ENCODE results near the gene COG4. TPM values are rescaled to one million over a fixed set of nuclear protein-coding genes. Genes with fewer than 3 reads are reported as not detected.

COG4 gene
- total and polyA plus RNA-seq, 2 experiments from 2014 or later: 28.8 to 38.1 TPM

DNA sequence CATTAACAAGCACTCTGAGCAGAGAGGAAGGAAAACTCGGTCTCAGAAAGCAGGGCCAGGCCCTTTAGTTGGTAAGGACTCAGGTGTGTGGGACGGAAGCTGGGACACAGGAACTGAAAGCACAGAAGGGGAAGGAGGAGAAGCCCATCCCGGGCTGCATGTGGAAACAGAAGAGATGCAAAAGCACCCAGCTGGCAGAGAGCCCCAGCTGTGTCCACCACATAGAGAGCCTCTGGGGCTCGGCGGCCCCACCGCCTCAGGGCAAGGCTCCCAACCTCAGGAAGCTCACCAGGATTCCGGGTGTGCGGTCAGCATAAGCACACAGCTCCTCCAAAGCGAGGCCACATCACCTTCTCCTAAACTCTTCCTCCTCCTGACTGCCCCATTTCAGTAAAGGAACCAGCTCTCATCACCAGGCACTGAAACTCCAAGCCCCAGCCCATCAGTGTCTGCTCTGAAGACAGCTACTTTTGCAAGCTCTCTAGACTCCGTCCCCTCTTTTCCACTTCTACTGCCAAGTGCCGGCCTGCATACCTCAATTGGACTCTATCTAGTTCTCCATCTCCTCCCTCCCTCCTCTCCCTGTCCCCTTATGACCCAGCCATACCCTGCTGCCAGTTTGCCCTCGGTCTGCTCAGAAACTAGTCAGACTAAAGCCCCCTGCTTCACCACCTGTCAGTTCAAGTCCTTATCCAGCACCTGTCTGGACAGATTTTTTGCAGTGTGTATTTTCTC is 90.5 kb downstream of the COG4 start (continued):
- TF ChIP-seq, protein P1, sequence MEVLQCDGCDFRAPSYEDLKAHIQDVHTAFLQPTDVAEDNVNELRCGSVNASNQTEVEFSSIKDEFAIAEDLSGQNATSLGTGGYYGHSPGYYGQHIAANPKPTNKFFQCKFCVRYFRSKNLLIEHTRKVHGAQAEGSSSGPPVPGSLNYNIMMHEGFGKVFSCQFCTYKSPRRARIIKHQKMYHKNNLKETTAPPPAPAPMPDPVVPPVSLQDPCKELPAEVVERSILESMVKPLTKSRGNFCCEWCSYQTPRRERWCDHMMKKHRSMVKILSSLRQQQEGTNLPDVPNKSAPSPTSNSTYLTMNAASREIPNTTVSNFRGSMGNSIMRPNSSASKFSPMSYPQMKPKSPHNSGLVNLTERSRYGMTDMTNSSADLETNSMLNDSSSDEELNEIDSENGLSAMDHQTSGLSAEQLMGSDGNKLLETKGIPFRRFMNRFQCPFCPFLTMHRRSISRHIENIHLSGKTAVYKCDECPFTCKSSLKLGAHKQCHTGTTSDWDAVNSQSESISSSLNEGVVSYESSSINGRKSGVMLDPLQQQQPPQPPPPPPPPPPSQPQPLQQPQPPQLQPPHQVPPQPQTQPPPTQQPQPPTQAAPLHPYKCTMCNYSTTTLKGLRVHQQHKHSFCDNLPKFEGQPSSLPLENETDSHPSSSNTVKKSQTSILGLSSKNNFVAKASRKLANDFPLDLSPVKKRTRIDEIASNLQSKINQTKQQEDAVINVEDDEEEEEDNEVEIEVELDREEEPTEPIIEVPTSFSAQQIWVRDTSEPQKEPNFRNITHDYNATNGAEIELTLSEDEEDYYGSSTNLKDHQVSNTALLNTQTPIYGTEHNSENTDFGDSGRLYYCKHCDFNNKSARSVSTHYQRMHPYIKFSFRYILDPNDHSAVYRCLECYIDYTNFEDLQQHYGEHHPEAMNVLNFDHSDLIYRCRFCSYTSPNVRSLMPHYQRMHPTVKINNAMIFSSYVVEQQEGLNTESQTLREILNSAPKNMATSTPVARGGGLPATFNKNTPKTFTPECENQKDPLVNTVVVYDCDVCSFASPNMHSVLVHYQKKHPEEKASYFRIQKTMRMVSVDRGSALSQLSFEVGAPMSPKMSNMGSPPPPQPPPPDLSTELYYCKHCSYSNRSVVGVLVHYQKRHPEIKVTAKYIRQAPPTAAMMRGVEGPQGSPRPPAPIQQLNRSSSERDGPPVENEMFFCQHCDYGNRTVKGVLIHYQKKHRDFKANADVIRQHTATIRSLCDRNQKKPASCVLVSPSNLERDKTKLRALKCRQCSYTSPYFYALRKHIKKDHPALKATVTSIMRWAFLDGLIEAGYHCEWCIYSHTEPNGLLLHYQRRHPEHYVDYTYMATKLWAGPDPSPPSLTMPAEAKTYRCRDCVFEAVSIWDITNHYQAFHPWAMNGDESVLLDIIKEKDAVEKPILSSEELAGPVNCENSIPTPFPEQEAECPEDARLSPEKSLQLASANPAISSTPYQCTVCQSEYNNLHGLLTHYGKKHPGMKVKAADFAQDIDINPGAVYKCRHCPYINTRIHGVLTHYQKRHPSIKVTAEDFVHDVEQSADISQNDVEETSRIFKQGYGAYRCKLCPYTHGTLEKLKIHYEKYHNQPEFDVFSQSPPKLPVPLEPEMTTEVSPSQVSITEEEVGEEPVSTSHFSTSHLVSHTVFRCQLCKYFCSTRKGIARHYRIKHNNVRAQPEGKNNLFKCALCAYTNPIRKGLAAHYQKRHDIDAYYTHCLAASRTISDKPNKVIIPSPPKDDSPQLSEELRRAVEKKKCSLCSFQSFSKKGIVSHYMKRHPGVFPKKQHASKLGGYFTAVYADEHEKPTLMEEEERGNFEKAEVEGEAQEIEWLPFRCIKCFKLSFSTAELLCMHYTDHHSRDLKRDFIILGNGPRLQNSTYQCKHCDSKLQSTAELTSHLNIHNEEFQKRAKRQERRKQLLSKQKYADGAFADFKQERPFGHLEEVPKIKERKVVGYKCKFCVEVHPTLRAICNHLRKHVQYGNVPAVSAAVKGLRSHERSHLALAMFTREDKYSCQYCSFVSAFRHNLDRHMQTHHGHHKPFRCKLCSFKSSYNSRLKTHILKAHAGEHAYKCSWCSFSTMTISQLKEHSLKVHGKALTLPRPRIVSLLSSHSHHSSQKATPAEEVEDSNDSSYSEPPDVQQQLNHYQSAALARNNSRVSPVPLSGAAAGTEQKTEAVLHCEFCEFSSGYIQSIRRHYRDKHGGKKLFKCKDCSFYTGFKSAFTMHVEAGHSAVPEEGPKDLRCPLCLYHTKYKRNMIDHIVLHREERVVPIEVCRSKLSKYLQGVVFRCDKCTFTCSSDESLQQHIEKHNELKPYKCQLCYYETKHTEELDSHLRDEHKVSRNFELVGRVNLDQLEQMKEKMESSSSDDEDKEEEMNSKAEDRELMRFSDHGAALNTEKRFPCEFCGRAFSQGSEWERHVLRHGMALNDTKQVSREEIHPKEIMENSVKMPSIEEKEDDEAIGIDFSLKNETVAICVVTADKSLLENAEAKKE (CRISPR knock-in tag; IDR thresholded peaks at IDR 0.05): no peak
- TF ChIP-seq, protein P2, sequence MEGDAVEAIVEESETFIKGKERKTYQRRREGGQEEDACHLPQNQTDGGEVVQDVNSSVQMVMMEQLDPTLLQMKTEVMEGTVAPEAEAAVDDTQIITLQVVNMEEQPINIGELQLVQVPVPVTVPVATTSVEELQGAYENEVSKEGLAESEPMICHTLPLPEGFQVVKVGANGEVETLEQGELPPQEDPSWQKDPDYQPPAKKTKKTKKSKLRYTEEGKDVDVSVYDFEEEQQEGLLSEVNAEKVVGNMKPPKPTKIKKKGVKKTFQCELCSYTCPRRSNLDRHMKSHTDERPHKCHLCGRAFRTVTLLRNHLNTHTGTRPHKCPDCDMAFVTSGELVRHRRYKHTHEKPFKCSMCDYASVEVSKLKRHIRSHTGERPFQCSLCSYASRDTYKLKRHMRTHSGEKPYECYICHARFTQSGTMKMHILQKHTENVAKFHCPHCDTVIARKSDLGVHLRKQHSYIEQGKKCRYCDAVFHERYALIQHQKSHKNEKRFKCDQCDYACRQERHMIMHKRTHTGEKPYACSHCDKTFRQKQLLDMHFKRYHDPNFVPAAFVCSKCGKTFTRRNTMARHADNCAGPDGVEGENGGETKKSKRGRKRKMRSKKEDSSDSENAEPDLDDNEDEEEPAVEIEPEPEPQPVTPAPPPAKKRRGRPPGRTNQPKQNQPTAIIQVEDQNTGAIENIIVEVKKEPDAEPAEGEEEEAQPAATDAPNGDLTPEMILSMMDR (conservative IDR thresholded peaks at IDR 0.05; ENCODE audit: low read depth in 2 of 2): no peak

DNA sequence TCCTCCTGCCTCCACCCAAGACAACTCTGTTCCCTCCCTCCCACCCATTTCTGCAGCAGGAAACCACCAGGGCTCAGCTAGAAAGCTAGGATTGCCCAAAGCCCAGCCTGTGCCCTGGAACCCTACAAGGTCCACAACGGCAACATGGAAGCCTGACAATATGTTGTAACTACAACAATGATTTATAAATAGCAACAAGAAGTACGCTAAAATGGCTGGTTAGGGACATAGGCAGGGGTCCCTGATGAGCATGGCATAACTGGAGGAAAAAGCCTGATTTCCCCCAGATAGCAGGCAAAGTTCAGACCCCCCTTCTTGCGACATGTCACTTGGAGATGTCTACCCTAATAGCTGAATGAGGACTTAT is 91.0 kb downstream of the COG4 start:
- H4K20me1 ChIP-seq (replicated peaks; ENCODE audit: insufficient read depth): peaks cover 14% of the 10 kb centered on the region; the same call in 1 of the 2 replicates
- no peak overlapping the region; the same call in 1 of the 2 replicates for H3K27ac Mint-ChIP-seq
- H3K4me1 ChIP-seq (ENCODE audit: insufficient read depth): peaks cover 69% of the 10 kb centered on the region
- peak overlapping the region; percentile 21; the same call in 1 of the 3 replicates for H3K4me3 Mint-ChIP-seq
- peak overlapping the region; percentile 39 for H3K4me2 ChIP-seq
- H2AFZ ChIP-seq: no peak overlapping the region
- H3K4me1 Mint-ChIP-seq: peaks cover 74% of the 10 kb centered on the region
- peaks cover 22% of the 10 kb centered on the region for H3F3A ChIP-seq (replicated peaks; ENCODE audit: low read depth)
- H3K27ac ChIP-seq (ENCODE audit: low read depth): peak overlapping the region; percentile 67
- no peak for DNase-seq (ENCODE audit: low spot score)
- H3K36me3 ChIP-seq (ENCODE audit: insufficient read depth): no peaks in the 10 kb centered on the region; the same call in 1 of the 2 replicates
- H3K9me3 Mint-ChIP-seq: no peaks in the 10 kb centered on the region
- no peak for ATAC-seq
- H3K27me3 Mint-ChIP-seq (ENCODE audit: insufficient read depth, low read depth, poor library complexity): peaks cover 11% of the 10 kb centered on the region
- peaks cover 88% of the 10 kb centered on the region for H3K79me2 ChIP-seq (replicated peaks; ENCODE audit: insufficient read depth)
- peaks cover 8% of the 10 kb centered on the region for H3K36me3 Mint-ChIP-seq (ENCODE audit: low read depth)
- H3K4me3 ChIP-seq: no peak overlapping the region
- no peaks in the 10 kb centered on the region for H3K27me3 ChIP-seq (ENCODE audit: insufficient read depth)
- H3K9me2 ChIP-seq (ENCODE audit: insufficient read depth): no peaks in the 10 kb centered on the region
- TF ChIP-seq, protein P2 (conservative IDR thresholded peaks at IDR 0.05; ENCODE audit: low read depth in 2 of 2): no peak
- TF ChIP-seq POLR2AphosphoS5 (IDR thresholded peaks at IDR 0.05; ENCODE audit: low read depth) (no peak), CREB1 (CRISPR knock-in tag; IDR thresholded peaks at IDR 0.05; ENCODE audit: low read depth) (no peak), NANOG (IDR thresholded peaks at IDR 0.05; ENCODE audit: borderline replicate concordance) (no peak), JUNB (IDR thresholded peaks at IDR 0.05; ENCODE audit: unreplicated experiment) (no peak), ZNF331 (CRISPR knock-in tag; IDR thresholded peaks at IDR 0.05; ENCODE audit: low read depth) (no peak), ZNF114 (CRISPR knock-in tag; IDR thresholded peaks at IDR 0.05) (no peak), STAT1 (IDR thresholded peaks at IDR 0.05; ENCODE audit: unreplicated experiment) (no peak)
- TF ChIP-seq, protein P3, sequence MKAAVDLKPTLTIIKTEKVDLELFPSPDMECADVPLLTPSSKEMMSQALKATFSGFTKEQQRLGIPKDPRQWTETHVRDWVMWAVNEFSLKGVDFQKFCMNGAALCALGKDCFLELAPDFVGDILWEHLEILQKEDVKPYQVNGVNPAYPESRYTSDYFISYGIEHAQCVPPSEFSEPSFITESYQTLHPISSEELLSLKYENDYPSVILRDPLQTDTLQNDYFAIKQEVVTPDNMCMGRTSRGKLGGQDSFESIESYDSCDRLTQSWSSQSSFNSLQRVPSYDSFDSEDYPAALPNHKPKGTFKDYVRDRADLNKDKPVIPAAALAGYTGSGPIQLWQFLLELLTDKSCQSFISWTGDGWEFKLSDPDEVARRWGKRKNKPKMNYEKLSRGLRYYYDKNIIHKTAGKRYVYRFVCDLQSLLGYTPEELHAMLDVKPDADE (IDR thresholded peaks at IDR 0.05): no peak
